Measurements from ENCODE around the gene PRKAR1B. TPM values are rescaled to one million over a fixed set of nuclear protein-coding genes. Genes with fewer than 3 reads are reported as not detected.

PRKAR1B gene
- total RNA-seq, 2 experiments from 2014 or later = 13.1 to 13.4 TPM

GRCh38 chr7:767941-768731, 41.1 kb upstream of the PRKAR1B start:
- no peaks in the 10 kb centered on the region for H3K27me3 Mint-ChIP-seq
- POLR2A ChIA-PET = no interaction called here

GRCh38 chr7:767580-767940, 40.5 kb upstream of the PRKAR1B start:
- POLR2A ChIA-PET = no interaction called here

More at GRCh38 chr7:767941-768731, 41.1 kb upstream of the PRKAR1B start:
- no peak overlapping the region for H3K27ac Mint-ChIP-seq
- H3K4me3 Mint-ChIP-seq = no peak overlapping the region
- no peak for DNase-seq
- peaks cover 17% of the 10 kb centered on the region for H3K36me3 Mint-ChIP-seq (ENCODE audit: low read depth)
- H3K4me1 Mint-ChIP-seq = peaks cover 1% of the 10 kb centered on the region
- CTCF ChIA-PET = interaction anchor here (1.4 kb wide), 1 partner anchor 105 kb away, joined by 3 read pairs; no protein-coding TSS in a partner anchor
- no peaks in the 10 kb centered on the region for H3K9me3 Mint-ChIP-seq

GRCh38 chr7:765383-765782, 38.3 kb upstream of the PRKAR1B start:
- CTCF ChIA-PET = interaction anchor here (1.2 kb wide), 1 partner anchor 21 kb away, joined by 3 read pairs; no protein-coding TSS in a partner anchor
- POLR2A ChIA-PET = no interaction called here
- Mint-ChIP-seq H3K36me3 (ENCODE audit: low read depth) (peaks cover 17% of the 10 kb centered on the region), H3K4me1 (no peaks in the 10 kb centered on the region), H3K27me3 (no peaks in the 10 kb centered on the region), H3K4me3 (no peak overlapping the region), H3K27ac (no peak overlapping the region), H3K9me3 (no peaks in the 10 kb centered on the region)
- no peak for DNase-seq

More at GRCh38 chr7:767580-767940, 40.5 kb upstream of the PRKAR1B start:
- DNase-seq = no peak
- no peak overlapping the region for H3K4me3 Mint-ChIP-seq
- CTCF ChIA-PET = interaction anchor here (0.6 to 1.4 kb wide), 4 partner anchors 14 to 453 kb away, joined by 3 read pairs; no protein-coding TSS in a partner anchor
- no peaks in the 10 kb centered on the region for H3K27me3 Mint-ChIP-seq
- H3K36me3 Mint-ChIP-seq (ENCODE audit: low read depth) = peaks cover 17% of the 10 kb centered on the region
- H3K4me1 Mint-ChIP-seq = peaks cover 1% of the 10 kb centered on the region
- no peaks in the 10 kb centered on the region for H3K9me3 Mint-ChIP-seq
- no peak overlapping the region for H3K27ac Mint-ChIP-seq

- peaks cover 2% of the 10 kb centered on the region for H3K4me1 Mint-ChIP-seq
- ChIA-PET CTCF (no interaction called here), POLR2A (no interaction called here)
- DNase-seq = no peak
- no peaks in the 10 kb centered on the region for H3K9me3 Mint-ChIP-seq
- H3K27me3 Mint-ChIP-seq = no peaks in the 10 kb centered on the region
- H3K36me3 Mint-ChIP-seq (ENCODE audit: low read depth) = peaks cover 21% of the 10 kb centered on the region
- H3K4me3 Mint-ChIP-seq = no peak overlapping the region
- no peak overlapping the region for H3K27ac Mint-ChIP-seq
Measured at GRCh38 chr7:763762-764161, 36.7 kb upstream of the PRKAR1B start.

GRCh38 chr7:762885-763284, 35.8 kb upstream of the PRKAR1B start:
- peaks cover 6% of the 10 kb centered on the region for H3K4me1 Mint-ChIP-seq
- no peak for DNase-seq
- no peaks in the 10 kb centered on the region for H3K27me3 Mint-ChIP-seq
- POLR2A ChIA-PET = no interaction called here
- no peak overlapping the region for H3K27ac Mint-ChIP-seq
- H3K36me3 Mint-ChIP-seq (ENCODE audit: low read depth) = peaks cover 24% of the 10 kb centered on the region
- no peak overlapping the region for H3K4me3 Mint-ChIP-seq
- CTCF ChIA-PET = no interaction called here
- H3K9me3 Mint-ChIP-seq = no peaks in the 10 kb centered on the region

- Mint-ChIP-seq H3K27ac (no peak overlapping the region), H3K4me3 (no peak overlapping the region), H3K4me1 (peaks cover 14% of the 10 kb centered on the region), H3K9me3 (no peaks in the 10 kb centered on the region), H3K36me3 (ENCODE audit: low read depth) (peaks cover 28% of the 10 kb centered on the region), H3K27me3 (no peaks in the 10 kb centered on the region)
- POLR2A ChIA-PET = no interaction called here
- DNase-seq = no peak
- CTCF ChIA-PET = no interaction called here
Measured at GRCh38 chr7:761631-762030, 34.5 kb upstream of the PRKAR1B start.

- Mint-ChIP-seq H3K36me3 (ENCODE audit: low read depth) (peaks cover 28% of the 10 kb centered on the region), H3K9me3 (no peaks in the 10 kb centered on the region), H3K27me3 (no peaks in the 10 kb centered on the region), H3K4me1 (peaks cover 14% of the 10 kb centered on the region), H3K27ac (no peak overlapping the region), H3K4me3 (no peak overlapping the region)
- no peak for DNase-seq
- ChIA-PET CTCF (no interaction called here), POLR2A (no interaction called here)
Measured at GRCh38 chr7:761101-761500, 34.0 kb upstream of the PRKAR1B start.

- Mint-ChIP-seq H3K36me3 (ENCODE audit: low read depth) (peaks cover 28% of the 10 kb centered on the region), H3K9me3 (no peaks in the 10 kb centered on the region), H3K4me1 (peaks cover 16% of the 10 kb centered on the region), H3K27ac (no peak overlapping the region), H3K4me3 (no peak overlapping the region), H3K27me3 (no peaks in the 10 kb centered on the region)
- ChIA-PET CTCF (no interaction called here), POLR2A (no interaction called here)
- no peak for DNase-seq
Measured at GRCh38 chr7:760006-760405, 32.9 kb upstream of the PRKAR1B start.

GRCh38 chr7:759569-759968, 32.5 kb upstream of the PRKAR1B start:
- H3K27ac Mint-ChIP-seq = no peak overlapping the region
- H3K27me3 Mint-ChIP-seq = no peaks in the 10 kb centered on the region
- H3K36me3 Mint-ChIP-seq (ENCODE audit: low read depth) = peaks cover 27% of the 10 kb centered on the region
- CTCF ChIA-PET = no interaction called here
- POLR2A ChIA-PET = no interaction called here
- H3K4me3 Mint-ChIP-seq = no peak overlapping the region
- peaks cover 16% of the 10 kb centered on the region for H3K4me1 Mint-ChIP-seq
- no peak for DNase-seq
- no peaks in the 10 kb centered on the region for H3K9me3 Mint-ChIP-seq

GRCh38 chr7:757741-758163, 30.7 kb upstream of the PRKAR1B start:
- POLR2A ChIA-PET = no interaction called here
- no peaks in the 10 kb centered on the region for H3K9me3 Mint-ChIP-seq
- H3K36me3 Mint-ChIP-seq (ENCODE audit: low read depth) = peaks cover 30% of the 10 kb centered on the region
- H3K4me3 Mint-ChIP-seq = no peak overlapping the region
- no peak for DNase-seq
- peak overlapping the region; percentile 26 for H3K27ac Mint-ChIP-seq
- no peaks in the 10 kb centered on the region for H3K27me3 Mint-ChIP-seq
- CTCF ChIA-PET = no interaction called here
- H3K4me1 Mint-ChIP-seq = peaks cover 16% of the 10 kb centered on the region

- Mint-ChIP-seq H3K4me3 (no peak overlapping the region), H3K9me3 (no peaks in the 10 kb centered on the region), H3K27me3 (no peaks in the 10 kb centered on the region), H3K4me1 (peaks cover 16% of the 10 kb centered on the region), H3K36me3 (ENCODE audit: low read depth) (peaks cover 30% of the 10 kb centered on the region), H3K27ac (no peak overlapping the region)
- no peak for DNase-seq
- CTCF ChIA-PET = no interaction called here
- POLR2A ChIA-PET = no interaction called here
Measured at GRCh38 chr7:756928-757560, 30.0 kb upstream of the PRKAR1B start.

- ChIA-PET POLR2A (no interaction called here), CTCF (no interaction called here)
- no peak overlapping the region for H3K27ac Mint-ChIP-seq
- H3K4me1 Mint-ChIP-seq = peaks cover 16% of the 10 kb centered on the region
- peaks cover 30% of the 10 kb centered on the region for H3K36me3 Mint-ChIP-seq (ENCODE audit: low read depth)
- no peaks in the 10 kb centered on the region for H3K27me3 Mint-ChIP-seq
- no peaks in the 10 kb centered on the region for H3K9me3 Mint-ChIP-seq
- no peak overlapping the region for H3K4me3 Mint-ChIP-seq
- DNase-seq = no peak
Measured at GRCh38 chr7:756231-756927, 29.3 kb upstream of the PRKAR1B start.

- POLR2A ChIA-PET = no interaction called here
Measured at GRCh38 chr7:755413-755805, 28.3 kb upstream of the PRKAR1B start.

More at GRCh38 chr7:755413-755805, 28.3 kb upstream of the PRKAR1B start:
- Mint-ChIP-seq H3K27me3 (no peaks in the 10 kb centered on the region), H3K36me3 (ENCODE audit: low read depth) (peaks cover 30% of the 10 kb centered on the region), H3K27ac (no peak overlapping the region), H3K4me3 (no peak overlapping the region), H3K9me3 (no peaks in the 10 kb centered on the region), H3K4me1 (peaks cover 16% of the 10 kb centered on the region)
- CTCF ChIA-PET = no interaction called here
- no peak for DNase-seq
